NCI-H2196 (cell line): ENCODE results near the gene NCOA3.

Experiments used
- DNase-seq: peaks from one replicate; lab custom pipeline; 2025; ENCODE audit not compliant: unreplicated experiment; lab: John Stamatoyannopoulos, UW

The NCOA3 gene

DNA sequence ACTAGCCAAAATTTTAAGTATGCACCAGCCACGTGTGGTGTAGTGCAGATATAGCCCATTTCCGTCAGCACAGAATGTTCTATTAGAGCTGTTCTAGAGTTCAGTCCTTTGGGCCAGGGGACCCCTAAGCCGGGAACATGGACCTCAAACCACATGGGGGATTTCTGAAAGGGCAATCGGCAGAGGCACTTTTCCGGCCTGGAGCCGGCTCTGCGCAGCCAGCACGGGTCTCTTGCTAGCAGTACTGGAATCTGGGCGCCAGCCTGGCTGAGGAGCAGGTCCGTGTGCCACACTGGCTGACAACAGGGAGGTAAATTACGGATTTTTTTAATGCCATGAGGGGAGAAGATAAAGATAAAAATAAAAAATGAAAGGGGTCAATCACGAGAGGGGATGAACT is 163.1 kb downstream of the NCOA3 start:
- no peak for DNase-seq

GRCh38 chr20:47665221-47665991 is 163.7 kb downstream of the NCOA3 start:
- no peak for DNase-seq

- no peak for DNase-seq
Observed at GRCh38 chr20:47666304-47666703, 164.6 kb downstream of the NCOA3 start.

DNA sequence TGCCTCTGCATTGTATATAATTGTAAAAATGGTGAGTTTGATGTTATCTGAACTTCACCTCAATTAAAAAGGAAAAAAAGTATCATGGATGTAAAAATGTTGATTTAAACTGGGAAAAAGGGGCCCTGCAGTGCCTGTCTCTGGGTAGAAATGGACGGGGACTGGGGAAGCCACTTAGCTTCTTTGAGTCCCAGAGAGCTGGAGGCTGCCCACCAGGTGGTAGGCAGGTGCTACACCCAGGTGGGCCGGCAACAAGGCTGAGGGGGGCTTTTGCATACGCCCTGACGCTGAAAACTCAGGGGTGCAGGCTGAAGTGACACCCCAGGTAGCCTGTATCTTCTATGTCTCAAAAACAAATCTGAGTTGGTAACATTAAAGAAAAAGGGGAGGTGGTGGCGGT is 165.4 kb downstream of the NCOA3 start:
- no peak for DNase-seq

DNA sequence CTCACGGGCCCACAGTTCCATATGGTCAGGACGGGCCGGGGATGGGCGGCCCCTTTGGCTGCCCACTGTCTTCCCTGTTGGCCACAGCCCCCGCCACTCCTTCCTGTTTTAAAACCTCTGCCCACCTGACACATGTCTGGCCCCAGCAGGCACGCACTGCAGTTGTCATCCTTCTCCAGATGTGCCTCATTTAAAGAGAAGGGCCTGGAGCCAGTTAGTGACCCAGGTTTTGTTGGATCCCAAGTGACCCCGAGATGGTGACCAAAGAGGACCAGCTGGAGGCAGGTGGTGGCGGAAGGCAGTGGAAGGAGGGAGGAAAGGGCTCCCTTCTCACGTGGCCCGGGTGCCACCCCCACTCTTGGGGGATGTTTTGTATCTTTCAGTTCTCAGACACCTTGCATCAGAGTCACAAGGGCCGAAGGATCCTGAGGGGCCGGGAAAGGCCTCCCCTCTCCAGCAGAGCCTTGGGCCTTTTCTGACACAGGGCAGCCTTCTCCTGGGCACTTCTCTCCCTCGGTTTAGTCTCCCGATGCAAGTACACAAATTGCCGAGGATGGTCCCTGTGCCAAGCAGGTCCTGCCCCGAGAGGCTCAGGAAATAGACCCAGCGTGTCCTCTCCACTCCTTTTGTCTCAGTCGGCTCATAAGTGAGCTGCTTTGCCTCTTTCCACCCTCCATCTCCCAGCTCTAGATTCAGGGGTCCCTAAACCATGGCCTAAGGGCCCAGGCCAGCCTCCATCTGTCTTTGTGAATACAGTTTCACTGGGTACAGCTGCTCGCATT is 166.0 kb downstream of the NCOA3 start:
- no peak for DNase-seq

GRCh38 chr20:47668313-47669151 is 166.8 kb downstream of the NCOA3 start:
- DNase-seq: no peak

- no peak for DNase-seq
Observed at GRCh38 chr20:47669152-47669425, 167.4 kb downstream of the NCOA3 start.

GRCh38 chr20:47669489-47669888 is 167.8 kb downstream of the NCOA3 start:
- no peak for DNase-seq

DNA sequence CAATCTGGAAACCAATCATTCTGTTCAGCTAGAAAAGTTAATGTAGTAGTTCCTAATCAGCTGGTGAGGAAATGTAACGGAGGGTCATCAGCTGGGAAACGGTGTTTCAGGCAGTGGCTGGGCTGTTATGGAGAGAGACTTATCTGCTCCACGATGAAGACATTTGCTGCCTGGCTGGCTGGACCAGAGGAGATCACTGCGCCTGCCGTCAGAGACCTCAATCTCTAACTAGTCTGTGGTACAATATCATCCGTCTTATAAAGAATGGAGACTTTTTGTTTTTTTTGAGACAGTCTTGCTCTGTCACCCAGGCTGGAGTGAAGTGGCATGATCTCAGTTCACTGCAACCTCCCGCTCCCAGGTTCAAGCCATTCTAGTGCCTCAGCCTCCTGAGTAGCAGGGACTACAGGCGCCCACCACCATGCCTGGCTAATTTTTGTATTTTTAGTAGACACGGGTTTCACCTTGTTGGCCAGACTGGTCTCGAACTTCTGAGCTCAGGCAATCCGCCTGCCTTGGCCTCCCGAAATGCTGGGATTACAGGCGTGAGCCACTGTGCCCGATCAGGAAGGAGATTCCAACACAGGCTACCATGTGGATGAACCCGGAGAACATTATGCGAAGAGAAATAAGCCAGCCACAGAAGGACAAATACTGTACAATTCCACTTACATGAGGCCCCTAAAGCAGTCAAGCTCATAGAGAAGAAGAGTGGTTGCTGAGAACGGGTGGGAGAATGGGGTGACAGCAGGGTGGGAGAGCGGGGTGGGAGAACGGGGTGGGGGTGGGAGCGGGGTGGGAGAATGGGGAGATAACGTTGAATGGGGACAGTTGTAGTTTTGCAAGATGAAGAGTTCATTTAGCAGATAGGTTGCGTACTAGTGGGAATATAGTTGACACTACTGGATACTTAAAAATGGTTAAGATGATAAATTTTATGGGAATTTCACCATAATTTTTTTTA is 168.5 kb downstream of the NCOA3 start:
- DNase-seq: no peak

DNA sequence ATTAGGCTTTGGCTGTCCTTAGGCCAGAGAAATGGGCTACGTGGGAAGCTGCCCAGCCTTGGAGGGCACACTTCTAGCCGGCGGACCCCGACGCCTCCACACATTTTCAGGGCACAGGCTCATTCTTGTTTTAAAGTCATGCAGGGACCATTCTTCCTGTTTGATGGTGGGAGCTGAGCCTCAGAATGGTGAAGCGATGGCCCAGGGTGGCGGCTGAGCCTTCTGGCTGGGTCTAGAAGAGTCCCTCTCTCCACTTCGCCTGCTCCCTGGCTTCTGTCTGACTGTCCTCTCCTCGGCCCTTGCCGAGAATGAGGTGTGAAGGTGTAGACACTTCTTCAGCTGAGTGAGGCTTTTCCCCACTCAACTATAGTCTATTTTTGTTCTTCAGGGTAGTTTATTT is 169.2 kb downstream of the NCOA3 start:
- no peak for DNase-seq

DNA sequence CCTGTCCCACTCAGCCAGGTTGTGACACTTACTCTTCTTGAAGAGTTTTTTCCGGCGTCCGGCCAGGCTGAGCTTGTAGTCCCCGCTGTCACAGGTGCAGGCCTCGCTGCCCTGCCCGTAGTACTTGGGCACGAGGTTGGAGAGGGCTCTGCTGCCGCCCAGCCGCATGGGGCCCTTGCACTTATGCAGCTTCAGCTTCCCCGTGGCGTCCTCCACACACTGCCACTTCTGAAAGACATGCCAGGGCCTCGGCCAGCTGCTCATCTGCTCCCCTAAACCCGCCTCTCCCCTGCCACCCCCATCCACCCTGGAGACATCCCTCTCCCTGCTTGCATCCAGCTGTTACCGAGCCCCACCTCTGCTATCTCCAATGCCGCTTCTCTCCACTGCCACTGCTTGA is 170.5 kb downstream of the NCOA3 start:
- no peak for DNase-seq

DNA sequence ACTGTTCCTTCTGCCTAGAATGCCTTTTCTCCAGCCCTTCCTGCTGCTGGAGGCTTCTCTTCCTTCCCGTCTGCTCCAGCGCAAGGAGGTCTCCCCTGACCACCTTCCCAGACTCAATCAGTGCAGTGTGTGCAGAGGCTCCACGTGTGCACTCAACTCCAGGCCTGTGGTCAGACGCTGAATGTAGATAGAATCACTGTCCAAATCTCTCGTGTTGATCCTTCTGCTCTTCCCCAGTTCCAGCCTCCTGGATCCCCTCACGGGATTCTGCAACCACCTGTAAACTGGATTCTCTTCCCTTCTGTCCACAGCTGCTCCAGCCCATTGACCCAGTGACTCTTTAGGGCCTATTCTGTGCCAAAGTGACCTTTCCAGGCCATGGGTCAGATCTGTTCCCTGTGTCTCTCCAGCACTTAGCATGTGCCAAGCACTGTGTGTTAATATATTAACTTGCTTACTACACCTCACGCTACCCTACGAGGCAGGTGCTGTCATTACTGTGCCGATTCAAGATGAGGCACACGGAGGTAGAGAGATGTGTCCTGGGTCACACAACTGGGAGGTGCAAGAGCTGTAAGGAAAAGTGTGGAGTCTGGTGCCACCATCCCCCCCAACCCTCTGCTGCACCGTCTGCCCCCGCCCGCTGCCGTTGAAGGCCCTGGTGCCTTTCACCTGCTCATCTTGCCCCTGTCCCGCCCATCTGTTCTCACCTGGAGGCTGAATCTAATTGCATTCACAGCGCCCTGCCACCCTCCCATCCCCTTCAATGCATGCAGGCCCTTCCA is 171.4 kb downstream of the NCOA3 start:
- DNase-seq: no peak

DNA sequence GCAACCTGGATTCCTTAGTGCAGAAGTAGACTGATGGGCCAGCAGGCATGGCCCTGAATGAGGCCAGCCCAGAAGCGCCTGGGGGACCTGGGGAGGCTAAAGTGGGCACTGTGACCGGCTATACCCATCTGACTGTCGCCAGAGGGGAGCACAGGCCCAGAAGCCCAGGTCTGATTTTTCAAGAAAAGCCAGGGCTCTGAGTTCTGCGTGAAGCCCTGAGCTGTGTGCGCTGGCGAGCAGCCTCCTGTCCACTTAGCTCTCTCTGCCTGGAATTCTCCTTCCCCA is 171.9 kb downstream of the NCOA3 start:
- DNase-seq: no peak

DNA sequence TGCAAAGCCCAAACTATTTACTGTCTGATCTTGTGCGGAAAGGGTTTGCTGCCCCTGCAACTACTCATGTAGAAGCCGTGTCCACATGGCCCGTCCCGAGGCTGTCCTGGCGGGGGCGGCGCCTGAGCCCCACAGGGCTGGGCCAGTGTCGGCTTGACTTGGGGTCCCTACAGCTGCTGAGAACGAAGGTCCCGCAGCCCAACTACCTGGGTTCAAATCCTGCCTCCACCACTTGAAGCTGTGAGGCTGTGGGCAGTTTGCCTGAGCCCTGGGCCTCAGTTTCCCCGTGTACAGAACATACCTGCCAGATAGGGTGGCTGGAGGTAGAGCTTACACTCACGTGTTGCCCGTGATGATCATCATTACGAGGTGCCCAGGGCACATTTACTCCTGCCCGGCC is 172.5 kb downstream of the NCOA3 start:
- no peak for DNase-seq

GRCh38 chr20:47674686-47675085 is 173.0 kb downstream of the NCOA3 start:
- no peak for DNase-seq

DNA sequence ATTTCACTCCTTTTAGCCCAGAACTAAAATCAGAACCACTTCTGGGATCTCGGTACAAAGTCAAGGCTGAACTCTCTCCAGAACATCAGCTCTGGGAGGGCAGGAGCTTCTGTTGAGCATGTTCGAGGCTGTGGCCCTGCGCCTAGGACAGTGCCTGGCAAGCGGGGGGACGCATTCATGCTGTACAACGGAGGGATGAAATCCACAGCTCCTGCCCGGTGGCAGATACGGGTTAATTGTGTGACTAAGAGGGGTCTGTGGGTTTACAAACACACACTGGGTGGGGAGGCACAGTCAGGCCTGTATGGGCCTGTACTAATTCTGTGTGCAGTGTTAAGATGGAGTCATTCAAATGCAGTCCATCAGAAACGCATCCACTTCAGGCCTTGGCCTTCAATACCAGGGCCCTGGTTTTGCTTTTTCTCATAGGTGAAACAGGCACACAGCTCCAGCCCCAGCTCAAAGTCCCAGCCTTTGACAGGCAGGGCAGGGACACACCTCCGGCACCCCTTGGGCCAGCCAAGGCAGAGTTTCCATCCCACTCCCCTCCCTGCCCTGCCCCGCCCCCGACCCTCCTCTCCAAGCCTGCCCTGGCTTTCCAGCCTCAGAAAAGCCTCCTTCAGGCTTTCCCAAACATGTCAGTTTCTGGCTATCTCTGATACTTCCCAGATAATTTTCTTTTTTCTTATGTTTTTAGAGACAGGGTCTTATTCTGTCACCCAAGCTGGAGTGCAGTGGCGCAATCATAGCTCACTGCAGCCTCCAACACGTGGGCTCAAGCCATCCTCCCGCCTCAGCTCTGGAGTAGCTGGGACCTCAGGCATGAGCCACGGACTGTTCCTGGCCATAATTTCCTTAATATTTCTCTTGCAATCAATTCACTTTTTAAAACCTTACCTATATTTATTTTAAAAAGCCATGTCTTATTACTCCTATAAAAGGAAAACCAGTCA is 173.8 kb downstream of the NCOA3 start:
- DNase-seq: no peak

DNA sequence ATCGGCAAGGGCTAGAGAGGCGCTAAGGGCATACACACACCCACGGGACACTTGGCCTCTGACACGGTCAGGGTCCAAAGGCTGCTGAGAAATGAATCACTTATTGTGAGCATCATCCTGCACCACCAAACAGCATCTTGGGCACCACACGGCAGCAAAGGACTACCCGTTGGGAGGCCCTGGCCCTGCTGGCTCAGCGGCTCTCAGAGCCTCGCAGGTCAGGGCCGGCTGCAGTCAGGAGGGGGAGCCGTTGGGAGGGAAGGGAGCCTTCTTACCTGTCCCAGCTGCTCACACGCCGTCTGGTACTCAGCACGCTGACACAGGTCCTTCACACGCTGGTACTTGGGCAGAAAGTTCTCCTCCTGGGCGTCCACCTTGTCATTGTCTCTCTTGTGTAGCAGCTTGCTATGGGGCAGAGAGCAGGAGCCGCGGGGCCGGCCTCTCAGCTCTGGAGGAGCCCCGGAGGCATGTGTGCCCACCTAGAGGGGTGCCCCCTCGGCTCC is 174.6 kb downstream of the NCOA3 start:
- DNase-seq: no peak

DNA sequence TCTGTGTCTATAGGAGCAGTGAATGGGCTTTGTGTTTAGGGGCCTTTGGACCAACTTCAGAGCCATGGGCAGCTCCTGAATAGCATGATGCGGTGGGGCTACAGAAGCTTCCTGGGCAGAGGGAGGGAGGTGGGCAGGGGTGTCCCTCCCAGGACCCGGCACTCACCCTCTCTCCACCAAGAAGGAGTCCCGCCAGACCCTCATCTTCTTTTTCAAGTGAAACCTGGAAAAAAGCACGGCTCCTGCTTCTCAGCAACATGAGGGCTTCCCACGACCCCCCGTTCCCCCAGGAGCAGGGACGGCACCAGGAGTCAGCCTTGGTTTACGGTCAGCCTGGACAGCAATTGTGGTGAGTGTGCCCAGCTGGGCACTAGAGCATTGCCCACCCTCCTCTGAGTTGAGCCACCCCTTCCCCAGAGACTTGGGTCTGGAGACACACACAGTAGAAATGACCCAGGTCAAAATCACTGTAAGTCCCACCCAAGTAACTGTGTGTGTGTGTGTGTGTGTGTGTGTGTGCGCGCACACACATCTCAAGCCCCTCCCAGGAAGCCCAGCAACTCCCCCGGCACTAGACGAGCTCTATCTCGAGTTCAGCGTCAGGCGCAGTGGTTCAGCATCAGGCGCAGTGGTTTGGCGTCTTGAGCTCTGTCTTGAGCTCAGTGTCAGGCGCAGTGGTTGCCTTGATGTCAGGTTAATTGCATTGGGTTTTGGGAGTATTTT is 175.4 kb downstream of the NCOA3 start:
- DNase-seq: no peak
